GM19043 (cell line): ENCODE data around the gene COA1.
A peak's percentile ranks its signal among the peaks of the same experiment; 100 is the strongest.
"Not testable (repeated sequence)": the region's sequence is repeated elsewhere in the genome, so short reads cannot be mapped to it uniquely, and the experiment has no call there.

Experiments
- ATAC-seq: cut with Tn5 transposase; IDR thresholded peaks from one replicate; pipeline ENCODE4 v1.9.1; 2021; ENCODE audit warnings: low read depth; ENCODE audit not compliant: unreplicated experiment

The COA1 gene

GRCh38 chr7:43729214-43729923, at the start of gene COA1:
TSS of gene COA1 (minus strand) at chr7:43729523. CDS start at chr7:43648614, 80,909 bp downstream.
- ATAC-seq: peak; percentile 78

GRCh38 chr7:43778293-43779044, 49.1 kb upstream of the COA1 start:
- ATAC-seq: not testable (repeated sequence)

GRCh38 chr7:43775255-43775654, 45.9 kb upstream of the COA1 start:
- ATAC-seq: not testable (repeated sequence)

GRCh38 chr7:43773268-43773667, 43.9 kb upstream of the COA1 start:
- not testable (repeated sequence) for ATAC-seq

- ATAC-seq: no peak
These were observed 42.2 kb upstream of the COA1 start for GRCh38 chr7:43771573-43771972.

- no peak for ATAC-seq
These were observed 41.8 kb upstream of the COA1 start for GRCh38 chr7:43771128-43771527.

- ATAC-seq: no peak
These were observed 40.6 kb upstream of the COA1 start for GRCh38 chr7:43769791-43770465.

GRCh38 chr7:43769281-43769680, 40.0 kb upstream of the COA1 start:
- ATAC-seq: no peak

- ATAC-seq: no peak
These were observed 39.6 kb upstream of the COA1 start for GRCh38 chr7:43768887-43769272.

GRCh38 chr7:43768201-43768886, 39.0 kb upstream of the COA1 start:
- ATAC-seq: no peak

GRCh38 chr7:43767311-43767710, 38.0 kb upstream of the COA1 start:
- no peak for ATAC-seq

GRCh38 chr7:43766564-43766963, 37.2 kb upstream of the COA1 start:
- no peak for ATAC-seq

GRCh38 chr7:43764807-43765491, 35.6 kb upstream of the COA1 start:
- no peak for ATAC-seq

- ATAC-seq: no peak
These were observed 34.9 kb upstream of the COA1 start for GRCh38 chr7:43764039-43764761.

- ATAC-seq: no peak
These were observed 33.9 kb upstream of the COA1 start for GRCh38 chr7:43763183-43763582.

- ATAC-seq: no peak
These were observed 32.8 kb upstream of the COA1 start for GRCh38 chr7:43761938-43762692.

GRCh38 chr7:43761382-43761781, 32.1 kb upstream of the COA1 start:
- ATAC-seq: no peak

GRCh38 chr7:43760861-43761260, 31.5 kb upstream of the COA1 start:
- ATAC-seq: no peak
